K562 (cell line): ENCODE data around the gene ARHGAP18. TPM values are rescaled to one million over a fixed set of nuclear protein-coding genes. Genes with fewer than 3 reads are reported as not detected.
A peak's percentile ranks its signal among the peaks of the same experiment; 100 is the strongest.

Experiments used
- ATAC-seq: fragments of 200-7000 bp; cut with Tn5 transposase; 3 replicates; pipeline ENCODE4 v1.9.1; 2020; ENCODE audit warnings: moderate library complexity
- BruUV-seq: library from RNA; stranded (reverse); fragments of 400-500 nt; replicated peaks from 2 replicates; lab custom pipeline; 2021; lab: Mats Ljungman, UMichigan
- CTCF ChIA-PET: fragments of 300-600 bp; formaldehyde crosslinking; extraction: SDS; loops from one replicate; lab custom pipeline; 2021; ENCODE audit warnings: low intra/inter-chr PET ratio; lab: Yijun Ruan, JAX
- POLR2A ChIA-PET: fragments of 300-600, 350-650 bp; sonication (Branson Sonifier 250); formaldehyde crosslinking; extraction: SDS; loops from one replicate; lab custom pipeline; 2021; ENCODE audit warnings: antibody characterized with exemption, inconsistent platforms; lab: Yijun Ruan, JAX
- DNase-seq, 4 experiments: peaks; one replicate each; pipeline versions ENCODE4 v3.0.0 to v3.0.0-alpha.2; 2011 to 2018; ENCODE audit warnings: low spot score in 3 of 4, mixed read lengths in 3 of 4; ENCODE audit errors: extremely low read depth in 1 of 4
- FAIRE-seq: peaks from 2 replicates; lab custom pipeline; 2011; peaks lifted over from hg19 to GRCh38; lab: Jason Lieb, UNC
- H2AFZ ChIP-seq: 2 replicates; pipeline ENCODE4 v1.6.0; 2011; ENCODE audit warnings: low read depth, low read length, control low read depth, inconsistent platforms
- H3K27ac ChIP-seq: fragments of 200-600 bp; 3 replicates; pipeline ENCODE4 v1.8.0; 2011; ENCODE audit warnings: low read depth, mild to moderate bottlenecking, control low read depth, inconsistent platforms, low read length, moderate library complexity, mixed read lengths; ENCODE audit errors: extremely low read depth
- H3K27me3 ChIP-seq, 2 experiments: fragments of 300-600 bp in 1 of 2; 2 replicates in 1 of 2; 3 replicates in 1 of 2; pipeline versions ENCODE4 v1.6.0 to v1.8.0; 2011; ENCODE audit warnings: inconsistent platforms in 2 of 2, low read length in 2 of 2, mild to moderate bottlenecking in 1 of 2, mixed read lengths in 1 of 2, moderate library complexity in 1 of 2; ENCODE audit not compliant: control insufficient read depth in 2 of 2, insufficient read depth in 2 of 2
- H3K36me3 ChIP-seq: fragments of 300-600 bp; 3 replicates; pipeline ENCODE4 v1.8.0; 2011; ENCODE audit warnings: mild to moderate bottlenecking, low read length, inconsistent platforms; ENCODE audit not compliant: control insufficient read depth, insufficient read depth
- H3K4me1 ChIP-seq, 2 experiments: fragments of 200-600 bp in 1 of 2; replicated peaks in 1 of 2; 2 replicates in 1 of 2; 3 replicates in 1 of 2; pipeline versions ENCODE4 v1.5.1 to v1.8.0; 2011; ENCODE audit warnings: inconsistent platforms in 2 of 2, low read length in 2 of 2, mild to moderate bottlenecking in 1 of 2, mixed read lengths in 1 of 2, moderate library complexity in 1 of 2; ENCODE audit not compliant: control insufficient read depth in 2 of 2, insufficient read depth in 2 of 2
- H3K4me2 ChIP-seq: 2 replicates; pipeline ENCODE4 v1.6.1; 2011; ENCODE audit warnings: low read length, control low read depth, inconsistent platforms, mixed read lengths; ENCODE audit not compliant: insufficient read depth
- H3K4me3 ChIP-seq: fragments of 200-600 bp; sonication (generic), shearing (Covaris generic); 2 replicates; pipeline ENCODE4 v1.5.1; 2016; ENCODE audit warnings: control low read depth, inconsistent platforms
- H3K79me2 ChIP-seq: fragments of 200-600 bp; 3 replicates; pipeline ENCODE4 v1.8.0; 2011; ENCODE audit warnings: low read length, inconsistent platforms; ENCODE audit not compliant: control insufficient read depth, insufficient read depth
- H3K9ac ChIP-seq, 2 experiments: 2 replicates each; pipeline versions ENCODE4 v1.6.0 to v1.6.1; 2011; ENCODE audit warnings: low read depth in 2 of 2, low read length in 2 of 2, control low read depth in 1 of 2, inconsistent platforms in 1 of 2, mild to moderate bottlenecking in 1 of 2, mixed read lengths in 1 of 2; ENCODE audit not compliant: insufficient read depth in 1 of 2
- H3K9me1 ChIP-seq: one replicate; pipeline ENCODE4 v1.6.0; 2011; ENCODE audit warnings: inconsistent platforms, mild to moderate bottlenecking, low read length, moderate library complexity; ENCODE audit not compliant: control insufficient read depth, insufficient read depth
- H3K9me3 ChIP-seq: replicated peaks from 2 replicates; pipeline ENCODE4 v1.5.1; 2011; ENCODE audit warnings: low read depth, low read length, inconsistent platforms; ENCODE audit not compliant: control insufficient read depth, insufficient read depth
- H4K20me1 ChIP-seq: replicated peaks from 2 replicates; pipeline ENCODE4 v1.6.1; 2011; ENCODE audit warnings: low read length, inconsistent platforms, mixed read lengths; ENCODE audit not compliant: control insufficient read depth, insufficient read depth
- ADNP ChIP-seq: fragments of 200-800 bp; sonication (Bioruptor generic); IDR thresholded peaks from 2 replicates; pipeline ENCODE4 v1.6.1; 2016; ENCODE audit warnings: missing genetic modification characterization, missing compliant biosample characterization
- BCOR ChIP-seq: fragments of 450-650 bp; IDR thresholded peaks from 2 replicates; pipeline ENCODE4 v1.6.1; 2016
- C11orf30 ChIP-seq: fragments of 450-650 bp; IDR thresholded peaks from 2 replicates; pipeline ENCODE4 v1.6.1; 2016; ENCODE audit warnings: low read depth, mild to moderate bottlenecking
- CHD4 ChIP-seq: fragments of 200-600 bp; sonication (generic); IDR thresholded peaks from 3 replicates; pipeline ENCODE4 v1.6.1; 2012; ENCODE audit warnings: low read depth, mild to moderate bottlenecking, mixed read lengths, low read length, inconsistent platforms; ENCODE audit not compliant: insufficient read depth, insufficient replicate concordance, poor library complexity, severe bottlenecking
- ILF3 ChIP-seq: fragments of 450-650 bp; IDR thresholded peaks from 2 replicates; pipeline ENCODE4 v1.6.1; 2018; ENCODE audit warnings: antibody characterized with exemption, mild to moderate bottlenecking, moderate library complexity, borderline replicate concordance
- KDM1A ChIP-seq, 2 experiments: fragments of 450-650 bp; IDR thresholded peaks; 2 replicates each; pipeline ENCODE4 v1.6.1; 2016; ENCODE audit warnings: mild to moderate bottlenecking in 2 of 2
- NBN ChIP-seq: fragments of 450-650 bp; IDR thresholded peaks from 2 replicates; pipeline ENCODE4 v1.6.1; 2016; ENCODE audit warnings: low read depth, mild to moderate bottlenecking
- RBM25 ChIP-seq: fragments of 200-400 bp; formaldehyde crosslinking; IDR thresholded peaks from 2 replicates; pipeline ENCODE4 v1.6.1; 2018; ENCODE audit warnings: low read length, low read depth, moderate library complexity; ENCODE audit not compliant: severe bottlenecking
- SIN3A ChIP-seq, 2 experiments: fragments of 150-350 bp in 1 of 2; IDR thresholded peaks; 2 replicates each; pipeline ENCODE4 v1.6.1; 2011 to 2016; ENCODE audit warnings: borderline replicate concordance in 2 of 2, low read depth in 2 of 2, low read length in 2 of 2, mild to moderate bottlenecking in 2 of 2, moderate library complexity in 2 of 2; ENCODE audit not compliant: control insufficient read depth in 1 of 2
- SMC3 ChIP-seq: conservative IDR thresholded peaks from 2 replicates; pipeline ENCODE4 v1.6.1; 2011; ENCODE audit warnings: low read depth, low read length, improper control_type of control experiment; ENCODE audit not compliant: insufficient read depth
- WGBS: fragments of 100-300 bp; shearing (Covaris generic); methylation state at CpG from one replicate; pipeline ENCODE4 v1.1.6; 2016; ENCODE audit warnings: low coverage, mixed read lengths; ENCODE audit not compliant: insufficient coverage; ENCODE audit errors: missing lambda C conversion rate; 5-methylcytosine and 5-hydroxymethylcytosine counted together
- in situ Hi-C: fragments of 300-500 bp; cut with MboI; formaldehyde crosslinking; loops from 4 replicates; pipeline ENCODE4 v1.15.0; 2018; ENCODE audit warnings: inconsistent platforms, mixed read lengths
- intact Hi-C: fragments of 100-400 bp; cut with micrococcal nuclease; formaldehyde crosslinking; loops from 2 replicates; pipeline ENCODE4 v1.14.2; 2022
- polyA plus RNA-seq, 8 experiments: library from polyadenylated mRNA; depleted of rRNA in 4 of 8; stranded (reverse) in 5 of 8; unstranded in 3 of 8; fragments of >200 nt; fragmentation: Nextera tagmentation in 2 of 8; fragmentation: Illumina TruSeq in 1 of 8; extraction: Ambion mirVana in 2 of 8; extraction: Trizol in 1 of 8; gene quantifications; 2 replicates each; pipeline versions ENCODE4 v1.2.1 to v1.2.3, GENCODE V29; 2011 to 2014; ENCODE audit warnings: inconsistent platforms in 1 of 8, missing spikeins in 1 of 8
- total RNA-seq, 7 experiments: library from RNA; depleted of rRNA in 6 of 7; stranded (reverse); fragments of >200 nt in 6 of 7; fragmentation: Illumina TruSeq in 2 of 7; extraction: Trizol in 2 of 7; gene quantifications; 2 replicates each; pipeline versions ENCODE4 v1.2.1 to v1.2.3, GENCODE V29; 2011 to 2021; ENCODE audit warnings: low replicate concordance in 1 of 7
- TF ChIP-seq, protein P1 (sequence below): sonication (generic); formaldehyde crosslinking; IDR thresholded peaks from 2 replicates; pipeline ENCODE4 v1.9.0; 2022; ENCODE audit warnings: mild to moderate bottlenecking, missing genetic modification reagents
- TF ChIP-seq, protein P2 (sequence below): fragments of 250-450 bp; sonication (Bioruptor Pico); IDR thresholded peaks from 2 replicates; pipeline ENCODE4 v1.8.0; 2021; ENCODE audit warnings: mild to moderate bottlenecking, moderate library complexity
- TF ChIP-seq, protein P3 (sequence below): fragments of 450-650 bp; IDR thresholded peaks from 2 replicates; pipeline ENCODE4 v1.6.1; 2016; ENCODE audit warnings: missing biosample characterization, missing genetic modification characterization

ARHGAP18 gene
- total and polyA plus RNA-seq, 9 of the 15 experiments (the other 6 are each of a cell fraction or from before 2014, with no cell fraction given) = 13.3 to 29.7 (median 21.1) TPM

DNA sequence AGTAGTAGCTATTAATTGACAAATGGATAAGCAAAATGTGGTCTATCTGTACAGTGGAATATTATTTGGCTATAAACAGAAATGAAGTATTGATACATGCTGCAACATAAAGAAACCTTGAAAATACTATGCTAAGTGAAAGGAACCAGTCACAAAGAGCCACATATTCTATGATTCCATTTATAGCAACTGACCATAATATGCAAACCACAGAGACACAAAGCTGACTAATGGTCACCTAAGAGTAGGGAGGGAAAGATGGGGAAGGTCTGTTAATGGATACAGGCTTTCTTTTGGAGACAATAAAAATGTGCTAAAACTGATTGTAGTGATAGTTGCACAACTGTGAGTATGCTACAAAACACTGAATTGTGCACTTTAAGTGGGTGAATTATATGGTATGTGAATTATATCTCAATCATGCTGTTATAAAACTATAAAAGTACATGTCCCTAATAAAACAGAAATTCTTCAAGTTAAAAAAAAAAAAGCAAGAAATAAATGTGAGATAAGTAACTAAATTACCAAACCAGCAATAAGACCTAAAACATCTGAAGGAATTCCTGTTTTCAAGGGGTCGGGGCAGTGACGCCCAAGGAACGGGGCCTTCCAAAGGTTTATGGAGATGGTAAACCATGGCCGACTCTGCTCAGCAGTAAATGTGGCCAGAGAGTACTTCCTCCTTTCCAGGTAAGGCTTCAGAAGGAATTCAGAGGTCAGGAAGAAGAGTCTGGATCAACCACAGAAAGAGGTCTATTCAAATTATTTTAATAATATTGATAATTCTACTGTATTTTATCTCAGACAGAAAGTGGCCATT is 75.4 kb downstream of the ARHGAP18 start (continued):
- TF ChIP-seq, protein P1, sequence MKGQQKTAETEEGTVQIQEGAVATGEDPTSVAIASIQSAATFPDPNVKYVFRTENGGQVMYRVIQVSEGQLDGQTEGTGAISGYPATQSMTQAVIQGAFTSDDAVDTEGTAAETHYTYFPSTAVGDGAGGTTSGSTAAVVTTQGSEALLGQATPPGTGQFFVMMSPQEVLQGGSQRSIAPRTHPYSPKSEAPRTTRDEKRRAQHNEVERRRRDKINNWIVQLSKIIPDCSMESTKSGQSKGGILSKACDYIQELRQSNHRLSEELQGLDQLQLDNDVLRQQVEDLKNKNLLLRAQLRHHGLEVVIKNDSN (CRISPR knock-in tag) = no peak
- TF ChIP-seq NBN = no peak
- TF ChIP-seq C11orf30 = no peak
- TF ChIP-seq SMC3 = no peak
- TF ChIP-seq, protein P2, sequence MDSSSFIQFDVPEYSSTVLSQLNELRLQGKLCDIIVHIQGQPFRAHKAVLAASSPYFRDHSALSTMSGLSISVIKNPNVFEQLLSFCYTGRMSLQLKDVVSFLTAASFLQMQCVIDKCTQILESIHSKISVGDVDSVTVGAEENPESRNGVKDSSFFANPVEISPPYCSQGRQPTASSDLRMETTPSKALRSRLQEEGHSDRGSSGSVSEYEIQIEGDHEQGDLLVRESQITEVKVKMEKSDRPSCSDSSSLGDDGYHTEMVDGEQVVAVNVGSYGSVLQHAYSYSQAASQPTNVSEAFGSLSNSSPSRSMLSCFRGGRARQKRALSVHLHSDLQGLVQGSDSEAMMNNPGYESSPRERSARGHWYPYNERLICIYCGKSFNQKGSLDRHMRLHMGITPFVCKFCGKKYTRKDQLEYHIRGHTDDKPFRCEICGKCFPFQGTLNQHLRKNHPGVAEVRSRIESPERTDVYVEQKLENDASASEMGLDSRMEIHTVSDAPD (CRISPR knock-in tag) = no peak

DNA sequence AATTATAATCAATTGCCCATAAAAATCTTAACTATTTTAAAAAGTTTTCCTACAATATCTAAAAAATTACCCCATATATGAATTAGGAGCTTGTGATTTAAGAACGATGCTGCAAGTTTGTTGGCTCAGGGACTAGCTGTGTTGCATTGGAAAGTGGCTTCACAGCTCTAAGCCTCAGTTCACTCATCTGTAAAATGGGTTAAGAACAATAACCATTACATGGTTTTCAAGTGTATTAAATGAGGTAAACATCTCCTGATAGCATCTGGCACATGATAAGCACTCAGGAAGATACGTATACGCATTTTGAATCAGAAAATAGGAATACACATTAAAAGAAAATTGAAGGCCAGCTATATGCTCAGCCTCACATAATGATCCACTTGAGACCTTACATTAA is 76.4 kb downstream of the ARHGAP18 start:
- no peak overlapping the region for H3K4me2 ChIP-seq
- POLR2A ChIA-PET = interaction anchor here (0.7 to 1.2 kb wide), 2 partner anchors 24 to 179 kb away, joined by 3 read pairs; no protein-coding TSS in a partner anchor
- no peaks in the 10 kb centered on the region for H3K79me2 ChIP-seq
- H2AFZ ChIP-seq = no peak overlapping the region
- in situ Hi-C loops = no loop called here
- H3K4me1 ChIP-seq = no peaks in the 10 kb centered on the region
- CTCF ChIA-PET = no interaction called here
- no peaks in the 10 kb centered on the region for H3K9me1 ChIP-seq
- no peak for ATAC-seq
- H3K27me3 ChIP-seq = no peaks in the 10 kb centered on the region
- H3K9me3 ChIP-seq = no peaks in the 10 kb centered on the region
- WGBS = 81% methylated on average over 3 of the region's 3 CpGs
- no peak overlapping the region for H3K4me3 ChIP-seq
- H4K20me1 ChIP-seq = no peaks in the 10 kb centered on the region
- H3K36me3 ChIP-seq = peaks cover 30% of the 10 kb centered on the region
- TF ChIP-seq ADNP (tag) (peak; percentile 54), RBM25 (peak; percentile 80), ILF3 (no peak), KDM1A (IDR thresholded peaks at IDR 0.05) (peak in 1 of 2 experiments; percentile 21; a peak in 1 of 4 replicates), BCOR (peak; percentile 65; the same call in 1 of the 2 replicates), SIN3A (IDR thresholded peaks at IDR 0.05; ENCODE audit: borderline replicate concordance in 2 of 2, control insufficient read depth in 1 of 2, low read depth in 2 of 2, low read length in 2 of 2) (no peak), CHD4 (peak; percentile 70)
- TF ChIP-seq, protein P3, sequence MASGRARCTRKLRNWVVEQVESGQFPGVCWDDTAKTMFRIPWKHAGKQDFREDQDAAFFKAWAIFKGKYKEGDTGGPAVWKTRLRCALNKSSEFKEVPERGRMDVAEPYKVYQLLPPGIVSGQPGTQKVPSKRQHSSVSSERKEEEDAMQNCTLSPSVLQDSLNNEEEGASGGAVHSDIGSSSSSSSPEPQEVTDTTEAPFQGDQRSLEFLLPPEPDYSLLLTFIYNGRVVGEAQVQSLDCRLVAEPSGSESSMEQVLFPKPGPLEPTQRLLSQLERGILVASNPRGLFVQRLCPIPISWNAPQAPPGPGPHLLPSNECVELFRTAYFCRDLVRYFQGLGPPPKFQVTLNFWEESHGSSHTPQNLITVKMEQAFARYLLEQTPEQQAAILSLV (tag) = no peak
- FAIRE-seq = no peak
- intact Hi-C loops = no loop called here
- H3K27ac ChIP-seq = no peak overlapping the region
- no TSS peak for BruUV-seq
- no peak overlapping the region for H3K9ac ChIP-seq
- no peak for DNase-seq
